A673 (cell line): ENCODE data around the gene C2CD3. TPM values are rescaled to one million over a fixed set of nuclear protein-coding genes. Genes with fewer than 3 reads are reported as not detected.

Experiments used
- BruUV-seq: library from RNA; stranded (reverse); fragments of 400-500 nt; replicated peaks from 2 replicates; lab custom pipeline; 2021; lab: Mats Ljungman, UMichigan
- CTCF ChIA-PET: fragments of 300-600 bp; sonication (Branson Sonifier 250); formaldehyde crosslinking; loops from one replicate; lab custom pipeline; 2022; ENCODE audit warnings: antibody characterized with exemption; lab: Charles Lee
- POLR2A ChIA-PET: fragments of 300-600 bp; sonication (Branson Sonifier 250); formaldehyde crosslinking; loops from one replicate; lab custom pipeline; 2022; ENCODE audit warnings: antibody characterized with exemption; ENCODE audit not compliant: low non-redundant PET; lab: Charles Lee
- DNase-seq: peaks from one replicate; pipeline ENCODE4 v3.0.0-alpha.2; 2015; ENCODE audit warnings: low spot score
- H3K27ac ChIP-seq: fragments of 200-600 bp; sonication (generic); 2 replicates; pipeline ENCODE4 v1.5.1; 2016; ENCODE audit warnings: mixed run types, low read depth, mild to moderate bottlenecking, mixed read lengths, antibody characterized with exemption, low read length; ENCODE audit not compliant: poor library complexity, severe bottlenecking
- H3K27me3 ChIP-seq: fragments of 200-600 bp; sonication (generic); replicated peaks from 2 replicates; pipeline ENCODE4 v1.6.1; 2017; ENCODE audit warnings: mixed run types, low read depth, mild to moderate bottlenecking, mixed read lengths, antibody characterized with exemption, low read length; ENCODE audit not compliant: insufficient read depth, poor library complexity
- H3K36me3 ChIP-seq: fragments of 200-600 bp; sonication (generic); 2 replicates; pipeline ENCODE4 v1.6.1; 2016; ENCODE audit warnings: mixed run types, mild to moderate bottlenecking, mixed read lengths, antibody characterized with exemption, low read length; ENCODE audit not compliant: insufficient read depth, poor library complexity, severe bottlenecking
- H3K4me1 ChIP-seq: fragments of 200-600 bp; sonication (generic); 2 replicates; pipeline ENCODE4 v1.6.1; 2017; ENCODE audit warnings: mixed run types, mild to moderate bottlenecking, mixed read lengths, antibody characterized with exemption, low read length; ENCODE audit not compliant: insufficient read depth, poor library complexity, severe bottlenecking
- H3K4me3 ChIP-seq: fragments of 200-600 bp; sonication (generic); 2 replicates; pipeline ENCODE4 v1.5.1; 2016; ENCODE audit warnings: low read depth, mixed run types, mild to moderate bottlenecking, mixed read lengths, low read length; ENCODE audit not compliant: poor library complexity, severe bottlenecking
- H3K9me3 ChIP-seq: fragments of 200-600 bp; sonication (generic); 2 replicates; pipeline ENCODE4 v1.6.1; 2016; ENCODE audit warnings: mixed run types, low read depth, mild to moderate bottlenecking, mixed read lengths, antibody characterized with exemption, low read length; ENCODE audit not compliant: poor library complexity, severe bottlenecking
- EZH2 ChIP-seq: fragments of 200-600 bp; sonication (generic); IDR thresholded peaks from 2 replicates; pipeline ENCODE4 v1.6.1; 2017; ENCODE audit warnings: borderline replicate concordance, low read depth, mild to moderate bottlenecking, mixed read lengths, antibody characterized with exemption, low read length; ENCODE audit not compliant: poor library complexity, severe bottlenecking
- intact Hi-C: fragments of 100-400 bp; cut with micrococcal nuclease; formaldehyde crosslinking; loops from one replicate; pipeline ENCODE4 v1.10.0; 2022; ENCODE audit not compliant: unreplicated experiment
- total RNA-seq: library from RNA; stranded (reverse); gene quantifications from 2 replicates; pipeline ENCODE4 v1.2.3, GENCODE V29; 2021
- TF ChIP-seq, protein P1 (sequence below): fragments of 300-800, 200-600 bp; sonication (generic); conservative IDR thresholded peaks from 2 replicates; pipeline ENCODE4 v1.5.1; 2017; ENCODE audit warnings: low read depth, mild to moderate bottlenecking, antibody characterized with exemption, low read length, moderate library complexity, mixed read lengths

The C2CD3 gene
- total RNA-seq, 1 experiment from 2014 or later, result 49.1 TPM

DNA sequence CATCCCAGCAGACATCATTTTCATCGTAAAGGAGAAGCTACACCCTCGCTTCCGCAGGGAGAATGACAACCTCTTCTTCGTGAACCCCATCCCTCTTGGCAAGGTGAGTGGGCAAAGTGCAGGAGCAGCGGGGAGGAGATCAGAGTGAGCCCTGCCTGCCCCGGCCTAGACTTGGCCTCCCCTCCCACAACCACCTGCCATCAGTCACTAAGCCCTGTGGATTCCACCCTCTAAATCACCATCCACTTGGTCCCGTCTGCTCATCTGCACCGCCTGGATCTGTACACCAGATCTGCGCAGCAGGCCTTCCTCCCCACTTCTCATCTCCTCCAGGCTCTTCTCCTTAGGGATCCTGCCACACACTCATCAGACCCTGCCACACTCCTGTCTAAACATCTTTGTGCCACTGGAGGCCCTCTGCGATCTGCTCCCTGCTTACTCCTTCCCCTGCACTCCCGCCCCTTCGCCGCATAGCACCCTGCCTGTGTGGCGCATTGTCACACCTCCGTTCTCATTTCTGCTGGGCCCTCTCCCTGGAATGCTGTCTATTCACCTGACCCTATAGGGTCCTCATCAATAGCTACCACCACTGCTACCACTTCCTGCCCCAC is 202.3 kb downstream of the C2CD3 start:
- H3K27ac ChIP-seq, result no peak overlapping the region
- H3K27me3 ChIP-seq, result no peaks in the 10 kb centered on the region
- no peak overlapping the region for H3K4me3 ChIP-seq
- no peaks in the 10 kb centered on the region for H3K36me3 ChIP-seq
- CTCF ChIA-PET, result no interaction called here
- H3K9me3 ChIP-seq, result no peaks in the 10 kb centered on the region
- BruUV-seq, result no TSS peak
- TF ChIP-seq, protein P1, sequence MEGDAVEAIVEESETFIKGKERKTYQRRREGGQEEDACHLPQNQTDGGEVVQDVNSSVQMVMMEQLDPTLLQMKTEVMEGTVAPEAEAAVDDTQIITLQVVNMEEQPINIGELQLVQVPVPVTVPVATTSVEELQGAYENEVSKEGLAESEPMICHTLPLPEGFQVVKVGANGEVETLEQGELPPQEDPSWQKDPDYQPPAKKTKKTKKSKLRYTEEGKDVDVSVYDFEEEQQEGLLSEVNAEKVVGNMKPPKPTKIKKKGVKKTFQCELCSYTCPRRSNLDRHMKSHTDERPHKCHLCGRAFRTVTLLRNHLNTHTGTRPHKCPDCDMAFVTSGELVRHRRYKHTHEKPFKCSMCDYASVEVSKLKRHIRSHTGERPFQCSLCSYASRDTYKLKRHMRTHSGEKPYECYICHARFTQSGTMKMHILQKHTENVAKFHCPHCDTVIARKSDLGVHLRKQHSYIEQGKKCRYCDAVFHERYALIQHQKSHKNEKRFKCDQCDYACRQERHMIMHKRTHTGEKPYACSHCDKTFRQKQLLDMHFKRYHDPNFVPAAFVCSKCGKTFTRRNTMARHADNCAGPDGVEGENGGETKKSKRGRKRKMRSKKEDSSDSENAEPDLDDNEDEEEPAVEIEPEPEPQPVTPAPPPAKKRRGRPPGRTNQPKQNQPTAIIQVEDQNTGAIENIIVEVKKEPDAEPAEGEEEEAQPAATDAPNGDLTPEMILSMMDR, result no peak
- no peak for TF ChIP-seq EZH2
- H3K4me1 ChIP-seq, result peaks cover 8% of the 10 kb centered on the region
- intact Hi-C loops, result loop anchor here (10.0 kb wide), 1 partner anchor 356 kb away; no protein-coding TSS in a partner anchor
- no peak for DNase-seq
- POLR2A ChIA-PET, result interaction anchor here (0.6 kb wide), 1 partner anchor 189 kb away, joined by 3 read pairs; no protein-coding TSS in a partner anchor

DNA sequence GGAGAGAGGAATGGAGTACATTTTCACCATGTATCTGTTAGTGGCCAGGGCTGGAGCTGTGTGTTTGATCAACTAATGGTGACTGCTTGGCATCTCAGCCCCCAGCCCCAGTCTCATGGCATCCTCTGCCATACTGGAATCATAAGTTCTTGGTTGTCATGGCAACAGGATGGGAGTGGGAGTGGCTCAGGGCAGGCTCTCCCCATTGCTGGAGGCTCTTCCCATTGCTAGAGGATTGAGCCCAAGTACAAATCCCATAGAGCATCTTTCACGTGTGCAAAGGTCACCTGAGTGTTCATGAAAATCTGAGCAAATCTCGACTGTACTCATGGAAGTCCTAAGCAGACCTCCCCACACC is 205.1 kb downstream of the C2CD3 start:
- no peak overlapping the region for H3K4me3 ChIP-seq
- no TSS peak for BruUV-seq
- H3K9me3 ChIP-seq, result no peaks in the 10 kb centered on the region
- CTCF ChIA-PET, result no interaction called here
- peaks cover 8% of the 10 kb centered on the region for H3K4me1 ChIP-seq
- POLR2A ChIA-PET, result no interaction called here
- TF ChIP-seq, protein P1, result no peak
- no peak for TF ChIP-seq EZH2
- H3K27ac ChIP-seq, result no peak overlapping the region
- no peaks in the 10 kb centered on the region for H3K36me3 ChIP-seq
- intact Hi-C loops, result loop anchor here (2.0 to 10.0 kb wide), 2 partner anchors 359 to 605 kb away; no protein-coding TSS in a partner anchor
- no peak for DNase-seq
- no peaks in the 10 kb centered on the region for H3K27me3 ChIP-seq

DNA sequence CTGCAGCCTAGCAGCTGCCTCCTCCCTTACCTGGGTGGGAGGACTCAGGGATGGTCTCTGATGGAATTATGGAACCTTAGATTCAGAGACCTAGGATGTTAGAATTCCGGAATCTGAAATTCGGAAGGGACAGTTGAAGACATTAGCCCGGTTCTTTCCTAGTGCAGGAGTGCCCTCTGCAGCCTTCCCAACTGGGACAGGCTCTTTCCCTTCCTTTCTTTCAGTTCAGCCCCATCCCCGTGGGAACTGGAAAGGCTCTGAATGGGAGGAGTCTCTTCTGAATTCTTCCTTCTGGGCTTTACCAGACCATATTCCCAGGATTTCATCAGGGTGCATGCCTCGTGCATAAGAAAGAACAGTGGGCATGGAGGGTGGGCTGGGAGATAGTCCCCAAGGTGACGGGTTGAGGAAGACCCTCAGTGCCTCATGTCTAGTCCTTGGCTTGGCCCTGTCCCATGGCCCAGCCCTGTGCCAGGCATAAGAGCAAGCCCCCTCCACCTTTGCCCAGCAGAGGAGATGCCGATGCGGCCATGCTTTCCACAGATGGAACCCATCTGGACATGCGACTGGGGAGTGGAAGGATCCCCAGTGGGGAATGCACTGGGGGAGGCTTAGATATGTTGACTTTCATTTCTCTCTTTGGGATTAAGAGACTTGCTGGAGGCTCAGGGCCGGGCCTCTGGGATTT is 205.6 kb downstream of the C2CD3 start:
- no TSS peak for BruUV-seq
- DNase-seq, result no peak
- Histone ChIP-seq H3K27me3 (no peaks in the 10 kb centered on the region), H3K27ac (no peak overlapping the region), H3K4me3 (peak overlapping the region; percentile 9), H3K9me3 (no peaks in the 10 kb centered on the region), H3K4me1 (peaks cover 8% of the 10 kb centered on the region), H3K36me3 (no peaks in the 10 kb centered on the region)
- TF ChIP-seq, protein P1, result no peak
- TF ChIP-seq EZH2, result no peak
- ChIA-PET POLR2A (no interaction called here), CTCF (interaction anchor here (0.6 to 0.8 kb wide), 3 partner anchors 7 to 563 kb away, joined by 3 read pairs; no protein-coding TSS in a partner anchor)
- intact Hi-C loops, result loop anchor here (2.0 to 10.0 kb wide), 2 partner anchors 360 to 606 kb away; no protein-coding TSS in a partner anchor
